SK-N-SH (cell line): ENCODE results near the gene ATIC. TPM values are rescaled to one million over a fixed set of nuclear protein-coding genes. Genes with fewer than 3 reads are reported as not detected.

Source experiments
- CTCF ChIA-PET: fragments of 300-600, 350-600 bp; formaldehyde crosslinking; extraction: SDS; loops from one replicate; lab custom pipeline; 2021; lab: Yijun Ruan, JAX
- POLR2A ChIA-PET: fragments of 350-600 bp; sonication (Branson Sonifier 250); formaldehyde crosslinking; extraction: SDS; loops from one replicate; lab custom pipeline; 2020; ENCODE audit warnings: antibody characterized with exemption, inconsistent platforms; lab: Yijun Ruan, JAX
- DNase-seq: peaks from one replicate; pipeline ENCODE4 v3.0.0; 2012
- H2AFZ ChIP-seq: fragments of 200-600 bp; sonication (generic); 2 replicates; pipeline ENCODE4 v1.8.1; 2016; ENCODE audit warnings: antibody characterized with exemption, mild to moderate bottlenecking, low read depth
- H3F3A ChIP-seq: fragments of 200-600 bp; sonication (generic); replicated peaks from 2 replicates; pipeline ENCODE3; 2016; ENCODE audit warnings: antibody characterized with exemption, mild to moderate bottlenecking; ENCODE audit not compliant: insufficient read depth
- H3K27ac ChIP-seq, 2 experiments: fragments of 200-500 bp in 1 of 2; fragments of 200-600 bp in 1 of 2; sonication (Bioruptor generic) in 1 of 2; sonication (generic), shearing (Covaris generic) in 1 of 2; 2 replicates each; pipeline versions ENCODE4 v1.5.1 to v1.6.1; 2014 to 2016; ENCODE audit warnings: low read depth in 2 of 2, inconsistent platforms in 1 of 2, low read length in 1 of 2, mild to moderate bottlenecking in 1 of 2, mixed read lengths in 1 of 2
- H3K27me3 ChIP-seq: fragments of 200-600 bp; sonication (generic), shearing (Covaris generic); 2 replicates; pipeline ENCODE4 v1.6.1; 2016; ENCODE audit warnings: mixed run types; ENCODE audit not compliant: insufficient read depth
- H3K36me3 ChIP-seq, 2 experiments: fragments of 200-500 bp in 1 of 2; fragments of 200-600 bp in 1 of 2; sonication (Bioruptor generic) in 1 of 2; sonication (generic) in 1 of 2; replicated peaks in 1 of 2; 2 replicates each; pipeline versions ENCODE3 to v1.5.1; 2014 to 2016; ENCODE audit warnings: low read length in 1 of 2, mild to moderate bottlenecking in 1 of 2; ENCODE audit not compliant: insufficient read depth in 2 of 2, control insufficient read depth in 1 of 2
- H3K4me1 ChIP-seq, 2 experiments: fragments of 200-500 bp in 1 of 2; fragments of 200-600 bp in 1 of 2; sonication (Bioruptor generic) in 1 of 2; sonication (generic), shearing (Covaris generic) in 1 of 2; 2 replicates each; pipeline versions ENCODE4 v1.5.1 to v1.6.1; 2014 to 2016; ENCODE audit warnings: low read depth in 1 of 2, low read length in 1 of 2, mixed run types in 1 of 2; ENCODE audit not compliant: insufficient read depth in 2 of 2, control insufficient read depth in 1 of 2
- H3K4me2 ChIP-seq: fragments of 200-600 bp; sonication (generic), shearing (Covaris generic); 2 replicates; pipeline ENCODE4 v1.6.1; 2017; ENCODE audit warnings: mixed run types
- H3K4me3 ChIP-seq, 2 experiments: fragments of 200-500 bp in 1 of 2; fragments of 200-600 bp in 1 of 2; sonication (Bioruptor generic) in 1 of 2; sonication (generic), shearing (Covaris generic) in 1 of 2; 2 replicates each; pipeline versions ENCODE4 v1.5.1 to v1.8.1; 2014 to 2016; ENCODE audit warnings: low read depth in 2 of 2, inconsistent platforms in 1 of 2, low read length in 1 of 2, mild to moderate bottlenecking in 1 of 2, mixed read lengths in 1 of 2, moderate library complexity in 1 of 2
- H3K79me2 ChIP-seq: fragments of 200-600 bp; sonication (generic); 2 replicates; pipeline ENCODE4 v1.8.1; 2017; ENCODE audit warnings: mild to moderate bottlenecking; ENCODE audit not compliant: insufficient read depth
- H3K9ac ChIP-seq: fragments of 200-600 bp; sonication (generic); 2 replicates; pipeline ENCODE4 v1.6.1; 2017; ENCODE audit warnings: mixed run types
- H3K9me2 ChIP-seq: fragments of 200-600 bp; sonication (generic); 2 replicates; pipeline ENCODE4 v1.6.1; 2017; ENCODE audit warnings: mixed run types
- H3K9me3 ChIP-seq: fragments of 200-600 bp; sonication (generic); 2 replicates; pipeline ENCODE4 v1.6.1; 2017; ENCODE audit warnings: mixed run types, mild to moderate bottlenecking, moderate library complexity
- H4K20me1 ChIP-seq: fragments of 200-600 bp; sonication (generic); 2 replicates; pipeline ENCODE4 v1.6.1; 2017; ENCODE audit warnings: mild to moderate bottlenecking, mixed run types; ENCODE audit not compliant: insufficient read depth
- CHD2 ChIP-seq: fragments of 150-350 bp; IDR thresholded peaks from 2 replicates; pipeline ENCODE4 v1.6.1; 2018; ENCODE audit warnings: low read length; ENCODE audit not compliant: partially characterized antibody
- CTCF ChIP-seq: fragments of 200-600 bp; sonication (generic); IDR thresholded peaks from 2 replicates; pipeline ENCODE4 v1.6.1; 2017; ENCODE audit warnings: antibody characterized with exemption, mild to moderate bottlenecking, moderate library complexity
- EP300 ChIP-seq, 2 experiments: IDR thresholded peaks; 2 replicates each; pipeline versions ENCODE4 v1.4.0 to v1.6.1; 2012; ENCODE audit warnings: borderline replicate concordance in 1 of 2, low read depth in 1 of 2, low read length in 1 of 2
- EZH2phosphoT487 ChIP-seq: fragments of 200-600 bp; sonication (generic); IDR thresholded peaks from 2 replicates; pipeline ENCODE4 v1.6.1; 2017; ENCODE audit warnings: low read depth, mixed run types, mild to moderate bottlenecking, antibody characterized with exemption, moderate library complexity, borderline replicate concordance
- FOSL2 ChIP-seq: IDR thresholded peaks from 2 replicates; pipeline ENCODE4 v1.4.0; 2012; ENCODE audit warnings: low read depth, mild to moderate bottlenecking, moderate library complexity, borderline replicate concordance
- FOXJ3 ChIP-seq: sonication (generic); formaldehyde crosslinking; IDR thresholded peaks from 2 replicates; pipeline ENCODE4 v1.5.1; 2020; ENCODE audit warnings: mild to moderate bottlenecking, missing genetic modification reagents
- GATA2 ChIP-seq: sonication (generic); formaldehyde crosslinking; IDR thresholded peaks from 2 replicates; pipeline ENCODE4 v1.5.0; 2020; ENCODE audit warnings: mild to moderate bottlenecking, missing genetic modification reagents
- MAX ChIP-seq: IDR thresholded peaks from 2 replicates; pipeline ENCODE4 v1.4.0; 2012; ENCODE audit warnings: low read depth
- NFIC ChIP-seq: IDR thresholded peaks from 2 replicates; pipeline ENCODE4 v1.4.0; 2012; ENCODE audit warnings: borderline replicate concordance
- PBX3 ChIP-seq: IDR thresholded peaks from 2 replicates; pipeline ENCODE4; 2012
- RCOR1 ChIP-seq: fragments of 150-350 bp; IDR thresholded peaks from 2 replicates; pipeline ENCODE4 v1.6.1; 2017; ENCODE audit warnings: antibody characterized with exemption, low read length
- RXRA ChIP-seq: IDR thresholded peaks from 2 replicates; pipeline ENCODE4 v1.4.0; 2012; ENCODE audit warnings: low read depth, mild to moderate bottlenecking, borderline replicate concordance
- SIN3A ChIP-seq: IDR thresholded peaks from 2 replicates; pipeline ENCODE4 v1.6.1; 2012; ENCODE audit warnings: low read depth, mild to moderate bottlenecking, low read length, moderate library complexity, borderline replicate concordance
- SMC3 ChIP-seq: IDR thresholded peaks from 2 replicates; pipeline ENCODE4 v1.6.1; 2012; ENCODE audit warnings: low read depth, low read length, improper control_type of control experiment
- TCF12 ChIP-seq: IDR thresholded peaks from 2 replicates; pipeline ENCODE4 v1.4.0; 2012
- TEAD4 ChIP-seq: IDR thresholded peaks from 2 replicates; pipeline ENCODE4 v1.4.0; 2012; ENCODE audit warnings: mild to moderate bottlenecking, borderline replicate concordance; ENCODE audit not compliant: insufficient read depth
- USF1 ChIP-seq: IDR thresholded peaks from 2 replicates; pipeline ENCODE4 v1.4.0; 2012; ENCODE audit warnings: low read depth, borderline replicate concordance
- USF2 ChIP-seq: fragments of 150-350 bp; IDR thresholded peaks from 2 replicates; pipeline ENCODE4 v1.6.1; 2017; ENCODE audit warnings: antibody characterized with exemption, low read length, low read depth, borderline replicate concordance
- YY1 ChIP-seq: IDR thresholded peaks from 2 replicates; pipeline ENCODE4 v1.4.0; 2012; ENCODE audit warnings: low read depth, mild to moderate bottlenecking
- WGBS: methylation state at CpG from one replicate; pipeline ENCODE4 v1.1.6; 2017; ENCODE audit warnings: low lambda C conversion rate; 5-methylcytosine and 5-hydroxymethylcytosine counted together
- polyA plus RNA-seq, 3 experiments: library from polyadenylated mRNA; depleted of rRNA; stranded (reverse); fragments of >200 nt; gene quantifications; 2 replicates each; pipeline ENCODE4 v1.2.3, GENCODE V29; 2012

The ATIC gene
- polyA plus RNA-seq, 1 of the 3 experiments (the other 2 are of a cell fraction), result 108 TPM

GRCh38 chr2:215354771-215355695, 43.2 kb downstream of the ATIC start (continued):
- TF ChIP-seq USF1, result no peak
- TF ChIP-seq EP300 (IDR thresholded peaks at IDR 0.05; ENCODE audit: borderline replicate concordance in 1 of 2, low read depth in 1 of 2, low read length in 1 of 2), result no peak
- no peak for TF ChIP-seq MAX
- TF ChIP-seq TEAD4, result no peak
- TF ChIP-seq NFIC, result no peak

DNA sequence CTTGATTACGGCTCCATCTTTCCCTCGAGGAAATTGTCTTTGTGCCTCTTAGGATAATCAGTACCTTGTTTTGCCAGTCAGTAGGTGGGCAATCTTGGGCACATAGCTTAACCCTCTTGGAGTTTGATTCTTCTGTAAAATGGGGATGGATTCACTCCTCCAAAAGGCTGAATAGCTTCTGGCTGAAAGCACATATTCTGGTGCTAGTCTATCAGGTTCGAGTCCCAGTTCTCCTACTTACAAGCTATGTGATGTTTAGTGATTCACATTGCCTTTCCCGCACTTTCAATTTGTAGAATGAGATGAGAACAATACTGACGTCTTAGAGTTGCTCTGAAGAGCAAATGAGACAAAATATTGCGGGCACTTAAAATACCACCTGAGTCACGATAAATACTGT, 43.9 kb downstream of the ATIC start:
- Histone ChIP-seq H3F3A (peaks cover 70% of the 10 kb centered on the region), H3K4me3 (no peak overlapping the region), H3K9me3 (no peaks in the 10 kb centered on the region), H3K79me2 (no peaks in the 10 kb centered on the region), H3K4me2 (no peak overlapping the region), H2AFZ (no peak overlapping the region)
- ChIA-PET POLR2A (no interaction called here), CTCF (no interaction called here)
- WGBS, result 94% methylated on average over 7 of the region's 7 CpGs
- TF ChIP-seq USF2 (no peak), SIN3A (no peak), YY1 (no peak), FOSL2 (no peak), SMC3 (no peak), FOXJ3 (CRISPR knock-in tag) (no peak), NFIC (no peak), RCOR1 (no peak), TCF12 (no peak), PBX3 (no peak), RXRA (no peak), EZH2phosphoT487 (no peak), EP300 (IDR thresholded peaks at IDR 0.05; ENCODE audit: borderline replicate concordance in 1 of 2, low read depth in 1 of 2, low read length in 1 of 2) (no peak), GATA2 (no peak), CHD2 (no peak), CTCF (no peak)
- TF ChIP-seq, all 33 proteins: peak for 0
- DNase-seq, result no peak
- Histone ChIP-seq H3K27ac (no peak overlapping the region), H3K27me3 (no peaks in the 10 kb centered on the region), H3K9me2 (no peaks in the 10 kb centered on the region), H4K20me1 (peaks cover 18% of the 10 kb centered on the region), H3K9ac (no peak overlapping the region), H3K4me1 (no peaks in the 10 kb centered on the region), H3K36me3 (peaks cover 16 to 25% of the 10 kb centered on the region in 2 experiments)
